GM10266 (cell line): ENCODE data around the gene THAP4.
"Not testable (repeated sequence)": the region's sequence is repeated elsewhere in the genome, so short reads cannot be mapped to it uniquely, and the experiment has no call there.

Source experiments
- DNase-seq: peaks from one replicate; pipeline ENCODE4 v3.0.0; 2012; ENCODE audit errors: extremely low spot score
- TF ChIP-seq, protein P1 (sequence below): IDR thresholded peaks from 2 replicates; pipeline ENCODE4 v1.5.1; 2012; ENCODE audit warnings: mild to moderate bottlenecking, low read depth; ENCODE audit not compliant: control insufficient read depth, insufficient read depth; ENCODE audit errors: missing control alignments

Gene THAP4

DNA sequence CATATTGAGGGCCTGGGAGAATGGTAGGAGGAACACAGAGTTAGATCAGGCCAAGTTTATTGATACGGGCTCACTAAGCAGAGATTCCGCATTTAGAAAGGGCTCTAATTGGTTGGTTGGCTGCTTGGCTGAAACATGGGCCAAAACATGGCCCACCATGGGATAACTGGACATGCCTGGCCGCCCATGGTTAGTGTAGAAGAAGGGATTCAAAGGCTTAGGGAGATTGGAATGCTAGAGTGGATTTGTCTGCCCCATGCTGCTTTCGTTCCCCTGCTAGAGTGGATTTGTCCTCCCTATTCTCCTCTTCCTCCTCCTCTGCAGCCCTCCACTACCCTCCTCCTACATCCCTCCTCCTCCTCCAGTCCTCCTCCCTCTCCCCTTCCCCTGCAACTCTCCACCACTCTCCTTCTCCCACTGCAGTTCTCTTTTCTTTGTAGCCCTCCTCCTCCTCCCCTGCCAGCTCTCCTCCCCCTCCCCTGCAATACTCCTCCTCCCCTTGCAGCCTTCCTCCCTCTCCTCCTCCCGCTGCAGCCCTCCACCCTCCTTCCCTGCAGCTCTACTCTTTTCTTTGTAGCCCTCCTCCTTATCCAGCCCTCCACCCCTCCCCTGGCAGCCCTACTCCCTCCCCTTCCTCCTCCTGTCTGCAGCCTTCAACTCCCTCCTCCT is 61.2 kb downstream of the THAP4 start:
- TF ChIP-seq, protein P1, sequence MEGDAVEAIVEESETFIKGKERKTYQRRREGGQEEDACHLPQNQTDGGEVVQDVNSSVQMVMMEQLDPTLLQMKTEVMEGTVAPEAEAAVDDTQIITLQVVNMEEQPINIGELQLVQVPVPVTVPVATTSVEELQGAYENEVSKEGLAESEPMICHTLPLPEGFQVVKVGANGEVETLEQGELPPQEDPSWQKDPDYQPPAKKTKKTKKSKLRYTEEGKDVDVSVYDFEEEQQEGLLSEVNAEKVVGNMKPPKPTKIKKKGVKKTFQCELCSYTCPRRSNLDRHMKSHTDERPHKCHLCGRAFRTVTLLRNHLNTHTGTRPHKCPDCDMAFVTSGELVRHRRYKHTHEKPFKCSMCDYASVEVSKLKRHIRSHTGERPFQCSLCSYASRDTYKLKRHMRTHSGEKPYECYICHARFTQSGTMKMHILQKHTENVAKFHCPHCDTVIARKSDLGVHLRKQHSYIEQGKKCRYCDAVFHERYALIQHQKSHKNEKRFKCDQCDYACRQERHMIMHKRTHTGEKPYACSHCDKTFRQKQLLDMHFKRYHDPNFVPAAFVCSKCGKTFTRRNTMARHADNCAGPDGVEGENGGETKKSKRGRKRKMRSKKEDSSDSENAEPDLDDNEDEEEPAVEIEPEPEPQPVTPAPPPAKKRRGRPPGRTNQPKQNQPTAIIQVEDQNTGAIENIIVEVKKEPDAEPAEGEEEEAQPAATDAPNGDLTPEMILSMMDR, result no peak
- no peak for DNase-seq

DNA sequence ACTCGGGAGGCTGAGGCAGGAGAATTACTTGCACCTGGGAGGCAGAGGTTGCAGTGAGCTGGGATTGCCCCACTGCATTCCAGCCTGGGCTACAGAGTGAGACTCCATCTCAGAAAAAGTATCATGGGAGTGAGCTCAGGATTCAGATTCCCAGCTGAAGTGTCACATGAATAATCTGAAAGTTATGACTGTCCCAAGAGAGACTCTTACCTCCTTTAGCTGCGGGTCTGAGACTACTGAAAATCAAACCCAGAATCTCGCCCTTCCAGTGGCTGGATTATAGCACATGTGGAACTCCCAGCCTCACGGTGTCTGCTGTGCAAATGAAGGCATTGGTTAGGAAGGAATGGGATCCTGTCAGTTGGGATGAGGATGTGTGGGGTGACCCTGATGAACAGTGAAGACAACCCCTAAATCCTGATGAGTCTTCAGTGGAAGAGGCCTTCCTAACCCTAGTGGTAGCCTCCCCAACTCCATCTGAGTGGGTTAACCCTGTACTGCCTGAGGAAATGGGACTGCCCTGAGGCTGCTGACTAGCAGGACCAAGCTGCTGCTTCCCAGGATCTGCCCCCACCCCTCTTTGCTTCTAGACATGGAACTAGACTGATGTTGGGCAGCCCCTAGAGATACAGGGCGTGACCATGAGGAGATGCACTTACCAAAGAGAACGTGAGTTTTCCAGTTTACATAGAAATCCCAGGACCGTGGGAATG is 61.9 kb downstream of the THAP4 start:
- peak; percentile 18 for DNase-seq
- TF ChIP-seq, protein P1, result no peak

DNA sequence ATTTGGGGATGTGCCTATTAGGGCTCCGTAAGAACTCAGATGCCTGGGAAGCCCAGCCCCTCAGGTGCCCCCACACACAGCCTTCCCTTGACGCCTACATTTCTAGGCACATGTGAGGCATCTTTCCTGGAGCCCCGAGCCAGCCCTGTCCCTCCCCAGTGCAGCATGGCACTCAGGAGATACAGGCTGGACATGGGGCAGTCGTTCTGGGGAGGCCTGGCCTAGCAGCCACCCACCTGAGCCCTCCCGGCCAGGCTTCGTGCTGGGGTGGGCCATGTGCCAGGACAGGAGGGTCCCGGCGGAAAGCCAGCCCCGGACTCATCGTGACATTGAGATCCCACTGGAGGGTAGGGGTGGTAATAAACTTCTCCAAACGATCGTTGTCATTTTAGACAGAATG is 63.2 kb downstream of the THAP4 start:
- DNase-seq, result no peak
- TF ChIP-seq, protein P1, result no peak

DNA sequence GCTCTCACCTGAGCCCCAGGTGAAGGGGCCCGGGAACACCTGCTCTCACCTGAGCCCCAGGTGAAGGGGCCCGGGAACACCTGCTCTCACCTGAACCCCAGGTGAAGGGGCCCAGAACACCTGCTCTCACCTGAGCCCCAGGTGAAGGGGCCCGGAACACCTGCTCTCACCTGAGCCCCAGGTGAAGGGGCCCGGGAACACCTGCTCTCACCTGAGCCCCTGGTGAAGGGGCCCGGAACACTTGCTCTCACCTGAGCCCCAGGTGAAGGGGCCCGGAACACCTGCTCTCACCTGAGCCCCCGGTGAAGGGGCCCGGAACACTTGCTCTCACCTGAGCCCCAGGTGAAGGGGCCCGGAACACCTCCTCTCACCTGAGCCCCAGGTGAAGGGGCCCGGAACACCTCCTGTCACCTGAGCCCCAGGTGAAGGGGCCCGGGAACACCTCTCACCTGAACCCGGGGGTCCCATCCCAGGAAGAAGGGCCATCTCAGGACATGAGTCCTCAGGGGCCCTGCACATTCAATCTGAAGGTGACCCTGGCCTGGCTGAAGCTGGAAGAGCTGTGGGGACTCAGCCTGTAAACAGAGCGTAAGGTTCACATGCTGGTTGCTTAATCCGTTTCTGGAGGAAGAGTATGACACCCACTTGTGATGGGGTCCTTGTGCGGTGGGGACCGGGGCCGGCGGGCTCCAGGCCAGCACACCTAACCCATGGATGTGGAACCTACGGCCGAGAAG is 63.9 kb downstream of the THAP4 start:
- DNase-seq, result not testable (repeated sequence)

DNA sequence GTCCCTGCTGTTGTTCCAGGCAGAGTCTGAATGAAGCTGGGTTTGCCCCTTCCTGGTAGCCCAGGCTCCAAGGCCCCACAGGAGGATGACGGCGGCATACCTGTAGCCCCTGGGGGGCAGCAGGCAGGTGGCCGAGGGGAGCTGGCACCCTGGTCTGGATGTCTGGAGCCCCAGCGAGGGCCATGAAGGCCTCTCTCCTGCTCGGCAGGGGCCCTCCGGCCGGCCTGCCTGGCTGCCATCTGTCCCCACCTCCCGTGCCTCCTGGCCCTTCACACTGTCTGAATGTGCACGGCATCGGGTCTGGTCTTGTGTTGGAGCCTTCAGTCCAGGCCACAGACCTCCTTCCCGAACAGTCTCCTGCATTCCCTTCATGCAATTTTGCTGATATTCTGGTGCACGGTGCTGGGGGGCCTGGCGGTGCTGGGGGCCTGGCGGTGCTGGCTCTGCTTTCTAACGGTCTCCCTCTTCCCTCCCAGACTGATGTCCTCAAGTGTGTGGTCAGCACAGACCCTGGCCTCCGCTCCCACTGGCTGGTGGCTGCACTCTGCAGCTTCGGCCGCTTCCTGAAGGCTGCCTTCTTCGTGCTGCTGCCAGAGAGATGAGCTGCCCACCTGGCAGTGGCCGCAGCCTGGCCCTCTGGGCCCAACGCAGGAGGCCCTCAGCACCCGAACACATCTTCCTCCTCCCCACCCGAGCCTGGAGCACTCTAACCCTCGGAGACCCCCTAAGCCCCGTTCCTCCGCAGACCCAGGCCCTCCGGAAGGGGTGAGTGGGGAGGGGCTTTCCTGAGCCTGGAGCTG is 64.9 kb downstream of the THAP4 start:
- no peak for DNase-seq
- TF ChIP-seq, protein P1, result no peak

DNA sequence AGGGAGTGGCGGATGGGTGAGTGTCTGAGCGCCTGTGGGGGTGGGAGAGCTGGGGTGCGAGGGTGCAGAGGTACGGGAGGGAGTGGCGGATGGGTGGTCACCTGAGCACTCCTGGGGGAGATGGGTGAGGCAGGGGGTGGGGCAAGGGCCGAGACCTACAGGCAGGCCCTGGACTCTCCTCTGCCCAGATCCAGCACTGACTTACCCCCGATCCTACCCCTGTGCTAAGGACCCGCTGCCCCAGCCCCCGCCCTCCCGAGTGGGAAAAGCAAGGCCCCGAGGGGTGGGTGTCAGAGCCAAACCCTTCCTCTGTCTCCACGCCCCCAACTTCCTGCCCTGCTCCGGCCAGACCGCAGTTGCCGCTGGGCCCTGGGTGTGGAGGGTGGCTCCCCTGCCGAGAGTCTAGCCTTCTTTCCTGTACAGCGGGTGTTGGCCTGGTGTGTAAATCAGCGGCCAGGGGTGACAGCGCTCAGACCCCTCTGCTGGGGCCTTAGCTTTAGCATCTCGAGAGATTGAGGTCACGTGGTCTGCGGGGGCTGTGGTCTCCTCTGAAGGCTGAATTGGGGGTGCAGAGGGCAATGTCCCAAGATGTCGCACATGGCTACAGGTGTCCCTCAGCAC is 65.9 kb downstream of the THAP4 start:
- no peak for DNase-seq
- TF ChIP-seq, protein P1, result no peak

DNA sequence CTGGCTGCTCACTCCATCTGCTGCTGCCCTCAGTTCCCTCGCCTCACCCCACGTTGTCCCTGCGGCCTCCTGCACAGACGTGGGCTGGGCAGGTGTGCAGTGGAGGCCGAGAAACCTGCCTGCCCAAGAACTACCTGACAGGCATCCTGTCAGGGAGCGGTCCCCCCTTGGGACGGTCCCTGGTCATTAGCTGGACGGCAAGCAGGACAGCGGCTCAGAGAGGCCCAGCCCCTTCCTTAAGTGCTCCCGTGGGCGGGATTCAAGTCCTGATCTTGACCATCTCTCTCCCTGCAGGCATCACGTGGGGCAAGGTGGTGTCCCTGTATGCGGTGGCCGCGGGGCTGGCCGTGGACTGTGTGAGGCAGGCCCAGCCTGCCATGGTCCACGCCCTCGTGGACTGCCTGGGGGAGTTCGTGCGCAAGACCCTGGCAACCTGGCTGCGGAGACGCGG is 67.1 kb downstream of the THAP4 start:
- DNase-seq, result no peak
- TF ChIP-seq, protein P1, result no peak
